Muscle of back (tissue), 11 donors: Measurements from ENCODE around the gene SNN. TPM values are rescaled to one million over a fixed set of nuclear protein-coding genes. Genes with fewer than 3 reads are reported as not detected.

Experiments
- DNase-seq, 3 donors: peaks; one replicate each; pipeline versions ENCODE4 v3.0.0 to v3.0.0-alpha.2; 2013
- polyA plus RNA-seq, 10 donors: library from polyadenylated mRNA; unstranded; fragments of 120-200 nt; gene quantifications; one replicate each; pipeline ENCODE4 v1.2.1, GENCODE V29; 2013; ENCODE audit not compliant: insufficient read length in 10 of 10

The SNN gene
- polyA plus RNA-seq, 10 donors: 19.6 to 30.6 (median 25.5) TPM

DNA sequence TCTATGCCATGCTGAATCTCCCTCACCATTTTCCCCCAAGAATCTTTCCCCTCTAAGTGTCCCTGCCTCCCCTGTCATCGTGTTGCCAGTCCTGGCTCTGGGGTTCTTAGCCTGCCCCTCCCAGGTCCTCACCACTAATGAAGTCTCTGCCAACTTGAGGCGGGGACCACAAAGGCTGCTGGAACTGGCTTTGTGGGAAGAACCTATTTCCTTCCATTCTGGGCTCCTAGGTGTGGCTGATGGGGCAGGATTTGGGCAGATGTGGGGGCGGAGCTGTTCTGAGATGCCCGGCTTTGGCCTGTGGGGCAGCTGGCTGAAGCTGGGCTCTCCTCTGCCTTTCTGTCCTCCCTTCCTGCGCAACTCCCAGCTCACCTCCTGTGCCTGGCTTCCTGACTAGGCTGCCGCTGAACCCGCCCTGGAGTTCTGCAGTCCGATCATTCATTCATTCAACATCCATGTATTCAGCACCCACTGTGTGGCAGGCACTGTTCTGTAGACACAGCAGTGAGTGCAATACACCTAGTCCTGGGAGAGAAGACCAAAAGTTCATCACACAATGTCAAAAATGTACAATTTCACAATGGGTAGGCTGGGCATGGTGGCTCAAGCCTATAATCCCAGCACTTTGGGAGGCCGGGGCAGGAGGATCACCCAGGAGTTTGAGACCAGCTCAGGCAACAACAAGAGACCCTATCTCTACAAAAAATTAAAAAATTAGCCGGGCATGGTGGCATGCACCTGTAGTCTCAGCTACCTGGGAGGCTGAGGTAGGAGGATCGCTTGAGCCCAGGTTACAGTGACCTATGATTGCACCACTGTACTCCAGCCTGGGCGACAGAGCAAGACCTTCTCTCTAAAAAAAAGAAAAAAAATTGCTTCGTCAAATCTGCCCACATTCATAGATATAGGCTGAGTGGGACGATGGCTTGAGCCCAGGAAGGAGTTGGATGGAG lies 1.9 kb upstream of the SNN start:
- no peak for DNase-seq

DNA sequence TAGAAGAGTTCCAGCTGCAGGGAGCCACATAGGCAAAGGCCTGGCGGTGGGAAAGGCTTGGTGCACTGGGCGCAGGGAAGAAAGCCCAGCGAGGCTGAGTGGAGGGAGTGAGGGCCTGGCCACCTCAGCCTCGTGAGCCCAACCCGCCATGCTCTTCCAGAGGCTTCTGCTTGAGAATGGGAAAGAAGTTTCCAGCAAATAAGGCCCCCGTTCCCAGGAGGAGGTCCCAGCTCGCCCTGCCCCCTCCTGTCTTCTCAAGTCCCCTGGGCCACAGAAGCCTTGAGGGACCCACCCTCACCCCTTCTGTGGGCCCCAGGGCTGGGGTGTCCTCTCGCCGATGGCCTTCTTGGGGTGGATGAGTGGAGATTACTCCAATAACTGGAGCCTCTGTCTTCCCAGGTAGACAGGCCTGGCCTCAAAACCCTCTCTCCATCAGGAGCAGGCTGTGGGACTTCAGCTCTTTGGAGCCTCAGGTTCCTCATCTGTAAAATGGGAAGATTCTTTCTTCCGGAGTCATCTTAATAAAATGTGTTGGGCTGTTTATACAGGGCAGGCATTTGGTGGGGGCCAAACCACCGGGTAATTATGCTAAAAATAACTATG lies 933 bp upstream of the SNN start:
- no peak for DNase-seq

DNA sequence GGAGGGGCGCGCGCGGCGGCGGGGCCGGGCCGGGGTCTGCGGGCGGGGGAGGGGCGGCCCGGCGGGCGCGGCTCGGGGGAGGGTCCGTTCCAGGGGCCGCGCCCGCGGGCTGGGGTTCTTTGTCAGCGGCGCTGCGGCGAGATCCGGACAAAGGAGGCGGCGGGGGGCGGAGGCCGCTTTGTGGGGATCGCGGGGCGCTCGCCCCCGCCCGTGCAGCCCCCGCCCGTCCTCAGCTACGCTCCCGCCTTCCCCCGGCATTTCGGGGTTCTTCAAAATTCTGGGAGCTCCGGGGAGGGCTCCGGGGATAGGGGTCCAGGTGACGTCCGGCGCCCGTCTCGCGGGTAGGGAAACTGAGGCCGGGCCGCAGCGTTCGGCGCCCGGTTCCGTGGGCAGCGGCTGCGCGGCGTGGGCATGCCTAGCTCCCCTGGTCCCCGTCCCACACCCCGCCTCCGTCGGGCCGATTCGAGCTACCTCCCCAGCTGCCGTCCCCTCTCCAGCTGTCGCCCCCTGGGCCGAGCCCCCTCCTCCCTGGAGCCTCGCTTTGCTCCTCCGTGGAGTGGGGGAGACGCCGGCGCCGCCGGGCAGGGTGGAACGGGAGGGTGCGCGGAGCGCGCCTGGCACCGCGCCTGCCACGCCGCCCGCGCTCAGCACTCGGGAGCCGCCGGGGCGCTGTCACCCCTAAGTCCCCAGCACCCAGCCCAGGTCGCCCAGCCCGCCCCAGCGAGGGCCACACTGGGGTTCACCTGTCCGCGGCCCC lies 546 bp downstream of the SNN start:
- no peak for DNase-seq

DNA sequence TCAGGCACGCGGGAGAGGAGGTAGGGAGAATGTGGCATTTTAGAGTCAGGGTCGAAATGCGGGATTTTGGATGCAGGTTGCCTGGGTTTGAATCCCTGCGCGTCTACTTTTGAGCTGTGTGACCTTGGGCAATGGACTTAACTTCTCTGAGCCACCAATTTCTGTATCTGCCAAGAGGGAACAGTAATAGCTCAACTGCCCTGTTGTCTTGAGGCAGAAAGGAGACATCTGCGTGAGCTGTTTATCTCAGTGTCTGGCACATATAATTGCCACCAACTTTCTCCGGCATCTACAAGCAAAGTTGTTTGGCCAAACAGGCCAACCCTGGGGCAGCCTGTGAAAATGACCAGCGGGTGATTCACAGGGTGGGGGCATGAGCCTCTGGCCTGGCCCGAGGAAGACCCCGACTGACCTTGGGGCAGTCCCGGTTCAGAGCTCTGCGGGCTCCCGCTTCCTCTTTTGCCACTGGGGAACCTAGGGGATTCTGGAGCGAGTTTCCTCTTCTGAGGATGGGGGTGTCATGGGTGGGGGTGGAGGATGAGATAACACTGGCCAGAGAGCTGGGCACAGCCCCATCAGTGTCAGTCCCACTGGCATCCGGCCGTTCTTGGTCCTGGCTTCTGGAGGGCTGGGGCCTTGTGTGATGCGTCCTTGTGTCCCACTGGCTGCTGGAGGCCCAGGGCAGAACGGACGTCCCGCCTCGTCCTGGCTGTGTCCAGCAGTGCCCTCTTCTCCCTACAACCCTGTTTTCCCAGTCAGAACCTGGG lies 1.3 kb downstream of the SNN start:
- DNase-seq: no peak

DNA sequence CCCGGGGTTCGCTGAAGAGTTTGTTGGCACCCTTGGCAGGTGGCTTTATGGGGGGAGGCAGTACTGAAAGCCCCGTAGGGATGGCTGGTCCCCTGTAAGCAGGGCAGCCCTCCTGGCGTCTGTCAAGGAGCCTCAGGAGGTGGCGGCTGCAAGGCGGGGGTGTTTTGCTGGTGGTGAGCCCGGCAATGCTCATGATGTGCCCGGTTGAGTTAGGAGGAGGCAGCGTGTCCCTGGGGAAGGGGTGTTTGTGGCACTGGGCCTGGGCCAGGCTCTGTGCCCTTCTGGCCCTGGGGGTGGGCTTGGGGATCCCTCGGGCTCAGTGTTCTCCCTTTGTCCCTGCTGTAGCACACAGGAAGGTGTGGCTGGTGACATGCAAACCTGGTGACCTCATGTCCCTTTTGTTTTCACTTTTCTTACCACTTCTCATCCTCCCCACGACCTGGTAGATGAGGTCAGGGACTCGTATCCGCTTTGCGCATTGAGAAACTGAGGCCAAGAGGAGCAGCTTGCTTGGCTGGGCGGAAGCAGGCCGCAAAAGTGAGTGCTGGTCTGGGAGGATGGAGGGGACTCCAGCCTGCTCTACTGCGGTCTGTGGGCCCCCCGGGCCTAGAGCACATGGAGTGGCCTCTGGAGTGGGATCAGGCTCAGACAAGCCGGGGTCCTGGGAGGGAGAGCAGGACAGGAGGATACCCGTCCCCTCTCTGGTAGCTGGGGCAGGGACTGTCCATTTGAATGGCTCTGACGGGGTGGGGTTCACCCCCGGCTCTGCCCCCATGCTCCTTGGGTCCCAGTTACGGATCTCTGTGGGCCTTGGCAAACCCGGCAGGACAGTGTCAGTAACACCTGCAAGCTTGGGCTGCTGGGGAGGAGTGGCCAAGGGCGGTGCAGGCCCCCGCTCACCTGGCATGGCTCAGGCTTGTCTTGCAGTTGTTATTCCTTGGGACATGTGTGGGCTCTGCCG lies 2.2 kb downstream of the SNN start:
- no peak for DNase-seq

DNA sequence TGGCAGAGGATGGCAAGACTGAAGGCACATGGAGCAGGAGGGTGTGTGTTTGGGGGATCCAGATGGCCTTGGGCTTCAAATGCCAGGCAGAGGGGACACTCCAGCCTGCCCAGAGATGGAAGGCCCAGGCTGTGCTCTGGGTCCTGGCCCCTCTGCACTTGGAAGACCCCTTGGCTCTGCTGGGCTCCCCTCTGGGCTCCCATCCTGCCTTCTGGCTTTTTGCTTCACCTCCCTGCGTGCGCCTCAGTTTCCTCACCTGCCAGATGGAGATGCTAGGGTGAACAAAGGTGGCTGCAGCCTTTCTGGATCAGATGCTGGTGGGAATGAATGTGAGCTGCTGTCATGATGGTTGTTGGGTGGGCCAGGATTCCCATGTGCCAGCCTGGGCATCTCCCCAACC lies 3.0 kb downstream of the SNN start:
- no peak for DNase-seq

DNA sequence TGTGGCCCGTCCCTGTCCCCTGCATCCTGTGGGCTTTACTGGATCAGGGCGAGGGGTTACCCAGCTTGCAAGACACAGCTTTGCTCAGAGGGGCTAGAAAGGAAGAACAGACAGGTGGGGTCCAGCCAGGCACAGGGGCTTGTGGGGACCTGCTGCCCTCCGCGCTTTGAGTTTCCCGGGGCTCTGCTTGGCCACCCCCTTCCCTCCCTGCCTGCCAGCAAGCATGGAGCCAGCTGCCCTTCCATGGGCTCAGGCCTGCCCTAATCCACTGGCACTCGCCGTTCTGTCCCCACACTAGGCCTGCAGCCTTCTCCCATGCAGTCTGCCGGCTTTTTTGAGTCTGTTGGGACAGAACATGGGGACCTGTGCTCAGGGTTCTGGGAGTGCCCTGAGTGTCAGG lies 3.4 kb downstream of the SNN start:
- DNase-seq: no peak

DNA sequence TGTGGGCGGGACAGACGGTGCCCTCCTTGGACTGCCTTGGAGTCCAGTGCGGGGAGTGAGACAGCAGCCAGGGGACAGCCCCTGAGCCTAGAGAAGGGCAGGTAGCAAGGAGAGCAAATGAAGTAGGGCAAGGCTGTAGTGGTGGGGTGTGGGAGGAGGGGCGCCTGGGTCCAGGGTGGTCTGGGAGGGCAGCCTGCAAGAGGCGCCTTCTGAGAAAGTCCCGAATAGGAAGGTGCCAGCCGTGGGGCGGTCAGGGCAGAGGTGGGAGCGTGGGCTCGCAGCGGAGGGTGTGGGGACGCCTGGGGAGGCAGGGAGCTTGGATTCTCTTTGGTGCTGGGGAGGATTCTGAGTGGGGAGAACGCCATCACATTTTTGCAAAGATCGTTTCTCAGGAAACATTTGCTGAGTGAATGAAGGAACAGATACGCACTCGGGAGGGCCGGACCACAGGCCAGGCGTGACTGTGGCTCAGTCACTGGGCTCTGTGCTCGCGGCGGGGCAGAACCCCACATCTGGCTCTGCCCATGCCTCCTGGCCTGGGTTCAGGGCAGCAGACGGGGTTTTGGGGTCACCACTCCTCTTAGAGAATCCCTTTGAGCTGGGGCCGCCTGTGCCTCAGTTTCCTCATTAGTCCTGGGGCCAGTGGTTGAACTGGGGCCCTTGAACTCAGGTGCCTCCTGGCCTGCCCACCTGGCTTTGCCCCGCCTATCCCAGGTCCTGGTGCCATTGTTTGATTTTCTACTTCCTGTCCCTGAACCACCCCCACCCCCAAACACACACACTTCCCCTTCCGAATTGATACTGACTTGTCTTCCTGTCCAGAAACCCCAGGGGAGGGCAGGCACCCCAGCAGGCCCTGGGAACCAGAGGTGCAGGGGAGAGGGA lies 4.2 kb downstream of the SNN start:
- no peak for DNase-seq

DNA sequence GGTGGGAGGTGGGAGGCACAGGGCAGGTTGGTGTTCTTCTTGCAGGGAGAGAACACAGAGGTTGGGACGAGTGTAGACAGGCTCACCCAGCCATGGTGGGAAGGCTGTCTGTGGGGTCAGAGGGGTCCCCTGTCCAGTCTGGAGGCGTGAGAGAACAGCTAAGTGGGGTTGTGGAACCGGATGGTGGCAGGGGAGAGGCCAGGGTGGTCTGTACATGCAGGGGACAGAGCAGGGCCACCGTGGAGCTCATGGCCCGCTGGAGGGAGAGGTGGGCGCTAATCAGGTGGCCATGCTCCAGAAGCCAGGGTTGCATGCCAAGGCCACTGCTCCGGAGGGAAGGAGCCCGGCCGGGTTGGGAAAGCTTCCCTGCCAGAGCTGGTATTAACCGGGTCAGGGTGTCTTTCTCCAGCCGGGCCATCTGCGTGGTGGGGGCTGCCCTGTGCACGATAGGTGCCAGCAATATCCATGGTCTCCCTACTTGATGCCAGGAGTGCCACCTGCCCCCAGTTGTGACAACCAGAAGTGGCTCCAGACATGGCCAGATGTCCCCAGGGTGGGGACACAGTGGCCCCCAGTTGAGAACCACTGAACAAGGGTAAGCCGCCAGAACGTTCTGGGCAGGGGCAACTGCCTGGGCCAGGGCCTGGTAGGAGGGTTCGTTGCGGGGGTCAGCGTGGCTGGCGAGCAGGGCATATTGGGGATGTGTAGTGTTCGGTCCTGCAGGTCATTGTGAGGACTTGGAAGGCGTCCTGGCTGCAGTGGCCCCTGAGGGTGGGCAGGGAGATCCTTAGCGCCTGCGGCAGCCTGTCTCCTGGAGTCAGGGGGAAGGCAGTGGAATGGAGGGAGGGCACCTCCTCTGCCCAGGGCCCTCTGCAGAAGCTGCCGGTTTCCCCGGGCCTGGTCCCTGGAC lies 5.1 kb downstream of the SNN start:
- DNase-seq: no peak

DNA sequence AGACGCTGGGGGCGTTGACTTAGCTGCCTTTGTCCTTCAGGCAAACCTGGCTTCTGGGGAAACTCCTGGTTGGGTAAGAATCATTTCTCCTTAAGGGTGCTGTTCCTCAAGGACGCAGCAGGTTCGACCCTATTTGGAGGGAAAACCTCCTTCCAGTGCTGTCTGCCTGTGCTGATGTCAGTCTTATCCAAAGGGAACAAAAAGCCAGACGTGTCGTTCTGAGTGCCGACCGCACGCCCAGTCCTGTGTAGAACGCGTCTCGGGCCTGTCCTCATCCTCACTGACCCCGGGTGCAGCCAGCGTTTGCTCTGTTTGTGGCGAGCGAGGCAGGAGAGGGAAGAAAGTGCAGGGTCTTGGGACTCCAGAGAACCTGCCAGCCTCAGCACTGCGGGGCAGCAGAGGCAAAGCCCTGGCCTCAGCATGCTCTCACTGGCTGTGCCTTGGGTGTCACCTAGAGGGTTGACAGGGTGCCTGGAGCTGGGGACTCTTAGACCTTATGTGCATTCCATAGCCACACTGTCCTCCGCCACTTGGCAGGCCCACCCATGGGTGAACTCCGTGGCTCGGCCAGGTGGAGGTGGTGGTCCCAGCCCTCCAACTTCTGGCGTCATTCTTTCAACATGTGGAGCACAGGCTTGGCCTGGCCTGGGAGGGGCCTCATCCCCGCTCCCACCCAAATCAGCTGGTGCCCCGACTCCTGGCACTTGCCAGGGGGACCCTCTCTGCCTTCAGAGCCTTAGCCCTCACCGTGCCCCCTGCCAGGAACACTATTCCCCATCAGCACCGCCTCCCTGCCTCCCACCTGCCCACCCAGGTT lies 6.0 kb downstream of the SNN start:
- DNase-seq: no peak

DNA sequence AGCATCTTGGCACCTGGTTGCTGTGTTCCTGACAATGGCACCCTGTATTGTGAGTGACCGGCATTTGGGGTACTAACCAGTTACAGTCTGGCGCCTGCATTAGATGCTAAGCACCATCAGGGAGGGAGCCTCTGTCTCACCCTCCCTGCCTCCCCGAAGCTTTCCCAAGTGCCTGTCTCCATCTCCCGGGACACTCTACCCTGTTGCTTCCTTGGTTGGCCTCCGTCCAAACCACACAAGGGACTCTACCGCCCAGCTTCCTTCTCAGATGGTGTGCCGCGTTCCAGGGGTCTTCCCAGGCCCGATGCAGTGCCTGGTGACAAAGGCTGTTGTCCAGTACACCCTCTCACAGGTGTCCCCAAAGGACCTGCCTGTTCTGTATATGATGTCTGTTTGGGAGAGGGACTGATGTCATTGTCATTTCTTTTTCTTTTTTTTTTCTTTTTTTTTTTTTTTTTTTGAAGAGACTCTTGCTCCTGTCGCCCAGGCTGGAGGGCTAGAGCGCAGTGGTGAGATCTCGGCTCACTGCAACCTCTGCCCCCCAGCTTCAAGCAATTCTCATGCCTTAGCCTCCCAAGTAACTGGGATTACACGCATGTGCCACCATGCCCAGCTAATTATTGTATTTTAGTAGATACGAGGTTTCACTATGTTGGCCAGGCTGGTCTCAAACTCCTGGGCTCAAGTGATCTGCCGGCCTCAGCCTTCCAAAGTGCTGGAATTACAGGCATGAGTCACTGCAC lies 6.7 kb downstream of the SNN start:
- DNase-seq: no peak

DNA sequence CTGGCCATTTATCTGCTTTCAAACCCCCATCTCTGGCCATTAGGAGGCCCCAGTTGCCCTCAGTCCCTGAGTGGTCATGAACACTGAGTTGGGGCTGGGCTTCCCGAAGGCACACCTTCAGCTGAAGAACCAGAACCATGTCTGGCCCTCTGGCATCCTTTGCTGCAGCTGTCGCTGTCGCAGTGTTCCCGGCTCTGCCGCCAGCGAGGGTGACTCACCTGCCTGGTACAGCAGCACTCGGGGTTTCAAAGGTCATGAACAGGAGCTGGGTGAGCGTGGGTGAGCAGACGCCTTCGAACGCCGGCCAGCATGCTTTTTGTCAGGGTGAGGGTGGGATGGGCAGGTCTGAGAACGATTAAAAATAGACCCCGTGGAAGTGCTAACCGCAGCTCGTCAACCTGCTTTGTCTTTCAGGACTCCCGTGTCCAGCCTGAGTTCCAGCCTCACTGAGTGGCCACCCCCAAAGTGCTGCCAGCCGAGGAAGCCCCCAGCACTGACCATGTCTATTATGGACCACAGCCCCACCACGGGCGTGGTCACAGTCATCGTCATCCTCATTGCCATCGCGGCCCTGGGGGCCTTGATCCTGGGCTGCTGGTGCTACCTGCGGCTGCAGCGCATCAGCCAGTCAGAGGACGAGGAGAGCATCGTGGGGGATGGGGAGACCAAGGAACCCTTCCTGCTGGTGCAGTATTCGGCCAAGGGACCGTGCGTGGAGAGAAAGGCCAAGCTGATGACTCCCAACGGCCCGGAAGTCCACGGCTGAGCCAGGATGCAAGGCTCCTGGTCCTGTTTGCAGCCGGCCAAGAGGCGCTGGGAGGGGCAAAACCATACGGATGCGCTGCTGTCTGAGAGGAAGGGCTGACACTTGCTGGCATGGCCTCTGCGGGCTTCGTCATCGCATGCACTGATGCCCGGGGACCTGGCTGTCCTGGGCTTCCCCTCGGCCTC lies 7.6 kb downstream of the SNN start:
- DNase-seq: no peak

DNA sequence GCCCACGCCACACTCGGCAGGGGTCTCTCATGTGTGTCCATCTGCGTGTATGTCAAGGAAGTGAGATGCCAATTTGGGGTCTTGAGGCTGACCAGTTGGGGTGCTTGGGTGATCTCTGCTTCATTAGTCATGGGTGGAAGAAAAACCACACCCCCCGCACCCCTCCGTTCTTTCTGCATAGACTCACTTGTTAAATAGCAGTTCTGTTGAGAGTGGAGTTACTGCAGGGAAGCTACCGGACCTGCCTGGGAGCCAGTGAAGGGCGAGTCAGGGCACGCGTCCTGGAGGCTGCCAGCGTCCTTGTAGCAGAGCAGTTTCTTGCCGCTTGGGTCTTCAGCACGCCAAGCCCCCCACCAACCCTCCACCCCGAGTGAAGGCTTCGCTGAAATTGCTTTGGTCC lies 8.5 kb downstream of the SNN start:
- no peak for DNase-seq

DNA sequence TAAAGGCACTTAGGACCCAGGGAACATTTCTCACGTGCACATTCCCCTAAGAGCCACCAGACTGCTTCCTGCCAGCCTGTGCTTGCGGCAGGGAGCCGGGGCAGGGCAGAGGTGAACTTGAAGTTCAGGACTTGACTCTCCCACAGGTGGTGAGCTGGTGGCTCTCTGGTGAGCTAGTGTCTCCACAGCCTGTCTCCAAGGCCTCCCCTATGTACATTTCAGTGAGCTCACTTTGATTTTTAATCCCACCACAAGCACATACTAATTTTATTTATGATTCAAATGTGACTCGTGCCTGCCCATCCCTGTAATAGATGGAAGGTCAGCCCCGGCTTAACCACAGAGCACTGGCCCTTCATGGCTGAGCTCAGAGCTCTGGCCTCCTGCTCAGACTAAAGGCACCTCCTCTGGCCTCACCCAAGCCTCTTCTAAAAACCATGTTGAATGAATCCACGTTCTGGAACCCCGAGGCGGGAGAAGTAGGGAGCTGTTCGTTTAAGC lies 9.2 kb downstream of the SNN start:
- no peak for DNase-seq
